Activated CD8-positive, alpha-beta memory T cell treated with anti-CD3 and anti-CD28 coated beads, Interleukin-2, amount 50 U/mL, for 48 hours (primary cell): ENCODE results near the gene RNF149.

Experiments
- DNase-seq: peaks from one replicate; pipeline ENCODE4 v3.0.0-alpha.2; 2020

Gene RNF149

DNA sequence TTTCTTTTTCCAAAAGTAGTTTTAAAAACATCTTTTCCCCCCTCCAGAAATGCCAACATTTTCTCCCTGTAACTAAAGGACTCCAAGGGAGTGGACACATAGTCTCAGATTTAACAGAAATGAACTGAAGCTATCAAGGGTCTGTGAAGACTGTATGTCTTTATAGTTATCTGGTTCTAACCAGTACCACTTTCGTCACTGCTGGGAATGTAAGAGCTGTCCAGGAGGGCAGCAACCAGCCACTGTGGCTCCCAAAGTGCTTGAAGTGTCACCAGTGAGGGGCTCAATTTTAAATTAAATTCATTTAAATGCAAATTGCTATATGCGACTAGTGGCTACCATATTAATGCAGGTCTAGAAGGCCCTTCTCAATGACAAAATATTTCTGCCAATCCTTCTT is 15.0 kb downstream of the RNF149 start:
- DNase-seq: no peak

DNA sequence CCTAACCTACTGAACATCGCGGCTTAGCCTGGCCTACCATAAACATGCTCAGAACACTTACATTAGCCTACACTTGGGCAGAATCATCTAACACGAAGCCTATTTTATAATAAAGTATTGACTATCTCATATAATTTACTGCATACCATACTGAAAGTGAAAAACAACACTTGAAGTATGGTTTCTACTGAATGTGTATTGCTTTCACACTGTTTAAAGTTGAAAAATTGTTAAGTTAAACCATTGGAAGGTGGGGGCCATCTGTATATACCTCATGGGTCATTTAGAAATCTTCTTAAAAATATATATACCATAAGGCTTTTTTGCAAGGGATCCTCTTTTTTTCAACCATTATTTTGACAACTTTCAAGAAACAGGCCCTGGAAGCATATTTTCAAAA is 16.5 kb downstream of the RNF149 start:
- no peak for DNase-seq

DNA sequence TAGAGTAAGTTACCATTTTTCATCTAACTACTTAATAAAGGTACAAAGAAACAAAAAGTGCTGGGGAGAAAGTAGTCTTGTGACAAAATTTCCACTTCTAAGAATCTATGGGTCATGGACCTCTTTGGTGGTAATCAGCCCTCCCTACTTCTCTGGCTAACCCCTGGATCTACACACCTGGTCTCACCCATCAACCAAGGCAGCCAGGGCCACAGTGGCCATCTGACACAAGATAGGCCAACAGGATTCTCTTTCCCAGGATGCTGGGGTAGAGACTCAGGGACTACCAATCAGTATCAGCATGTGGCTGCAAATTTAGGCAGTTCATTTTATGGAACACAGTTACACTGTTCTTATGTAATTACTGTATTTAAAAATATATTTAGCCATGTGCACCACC is 17.8 kb downstream of the RNF149 start:
- DNase-seq: no peak

DNA sequence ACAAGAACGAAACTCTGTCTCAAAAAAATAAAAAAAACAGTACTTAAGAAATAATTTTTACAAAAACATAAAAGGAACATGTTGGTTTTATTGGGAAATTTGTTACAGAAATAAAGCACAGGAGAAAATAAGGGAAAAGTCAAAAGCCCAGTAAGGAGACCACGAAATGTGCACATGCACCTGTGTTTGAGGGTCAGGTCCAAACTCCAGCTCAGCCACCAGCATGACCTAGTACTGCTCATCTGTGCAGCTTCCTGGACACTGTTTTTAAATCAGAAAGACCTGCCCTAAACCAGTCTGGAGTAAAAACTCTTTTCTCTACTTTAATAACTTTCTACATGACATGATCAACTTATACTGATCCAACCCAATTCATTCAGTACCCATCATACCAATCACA is 21.2 kb downstream of the RNF149 start:
- no peak for DNase-seq

DNA sequence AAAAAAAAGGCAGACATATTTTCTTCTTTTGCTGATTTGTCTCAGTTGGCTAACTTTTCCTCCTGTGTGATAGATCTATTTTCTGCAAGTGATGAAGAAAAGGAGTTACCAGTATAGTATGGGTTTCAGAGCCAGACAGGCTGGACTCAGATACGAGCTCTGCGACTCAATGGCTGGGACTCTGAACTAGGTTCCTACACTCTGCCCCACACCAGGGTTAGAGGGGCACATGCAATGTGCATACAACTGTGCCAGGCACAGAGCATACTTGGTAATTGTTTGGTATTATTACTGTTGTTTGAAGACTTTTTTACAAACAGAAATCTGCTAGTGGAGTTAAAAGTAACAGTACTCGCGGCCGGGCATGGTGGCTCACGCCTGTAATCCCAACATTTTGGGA is 21.8 kb downstream of the RNF149 start:
- no peak for DNase-seq

DNA sequence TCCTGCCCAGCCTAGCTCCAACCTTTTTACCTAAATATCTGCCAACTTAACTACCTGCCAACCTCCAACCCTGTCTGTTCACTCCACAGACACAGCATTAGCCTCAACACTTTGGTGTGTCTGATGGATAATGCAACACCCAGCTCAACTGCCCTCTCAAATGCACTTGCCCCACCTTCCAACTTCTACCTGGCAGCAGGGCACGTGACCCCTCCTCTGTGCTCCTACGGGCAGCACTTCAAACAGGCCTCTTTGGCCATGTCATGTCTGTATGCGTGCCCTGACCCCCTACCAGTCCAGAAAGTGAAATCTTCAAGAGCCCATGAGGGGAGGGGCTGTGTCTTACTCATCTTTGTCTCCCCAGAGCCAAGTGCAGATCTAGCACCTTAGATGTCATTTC is 25.5 kb downstream of the RNF149 start:
- DNase-seq: no peak

DNA sequence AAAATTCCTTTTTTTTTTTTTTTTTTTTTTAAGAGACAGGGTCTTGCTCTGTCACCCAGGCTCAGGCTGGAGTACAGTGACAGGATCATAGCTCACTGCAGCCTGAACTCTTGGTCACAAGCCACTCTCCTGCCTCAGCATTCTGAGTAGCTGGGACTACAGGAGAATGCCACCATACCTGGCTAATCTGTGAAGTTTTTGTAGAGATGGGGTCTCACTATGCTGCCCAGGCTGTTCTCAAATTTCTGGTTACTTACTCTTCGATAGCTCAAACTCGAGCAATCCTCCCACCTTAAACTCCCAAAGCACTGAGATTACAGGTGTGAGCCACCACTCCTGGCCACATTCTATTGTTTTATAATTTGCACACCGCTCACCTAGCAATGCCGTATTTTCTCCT is 27.0 kb downstream of the RNF149 start:
- no peak for DNase-seq

DNA sequence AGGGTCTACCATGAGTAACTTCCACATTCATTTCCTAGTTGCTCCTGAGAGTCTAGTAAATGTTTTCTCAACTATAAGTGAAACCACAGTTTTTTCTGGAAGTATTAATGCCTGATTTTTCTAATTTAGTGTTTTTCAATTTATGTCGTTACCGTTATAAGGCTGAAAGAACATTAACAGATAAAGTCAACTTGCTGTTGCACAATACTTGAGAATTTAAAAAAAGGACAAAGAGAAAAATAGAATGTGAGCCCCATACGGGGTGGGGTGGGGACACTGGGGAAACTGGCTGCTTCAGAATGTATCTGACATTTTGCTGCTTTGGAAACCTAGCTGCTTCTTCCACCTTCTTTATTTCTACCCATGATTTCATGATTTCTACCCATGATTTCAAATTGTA is 29.6 kb downstream of the RNF149 start:
- no peak for DNase-seq

DNA sequence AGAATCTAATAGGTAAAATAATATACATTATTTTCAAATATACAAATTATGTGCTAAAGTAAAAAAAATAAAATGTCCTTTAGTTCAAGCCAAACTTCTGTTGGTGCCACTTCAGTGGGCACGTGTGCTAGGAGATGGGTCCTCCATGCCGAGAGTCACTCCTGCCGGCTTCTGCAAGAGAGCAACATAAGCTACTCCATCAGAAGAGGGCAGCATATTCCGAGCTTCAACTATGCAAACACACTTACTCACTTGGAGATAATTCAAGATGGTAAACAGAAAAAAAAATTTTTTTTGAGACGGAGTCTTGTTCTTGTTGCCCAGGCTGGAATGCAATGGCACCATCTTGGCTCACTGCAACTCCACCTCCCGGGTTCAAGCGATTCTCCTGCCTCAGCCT is 31.4 kb downstream of the RNF149 start:
- no peak for DNase-seq

DNA sequence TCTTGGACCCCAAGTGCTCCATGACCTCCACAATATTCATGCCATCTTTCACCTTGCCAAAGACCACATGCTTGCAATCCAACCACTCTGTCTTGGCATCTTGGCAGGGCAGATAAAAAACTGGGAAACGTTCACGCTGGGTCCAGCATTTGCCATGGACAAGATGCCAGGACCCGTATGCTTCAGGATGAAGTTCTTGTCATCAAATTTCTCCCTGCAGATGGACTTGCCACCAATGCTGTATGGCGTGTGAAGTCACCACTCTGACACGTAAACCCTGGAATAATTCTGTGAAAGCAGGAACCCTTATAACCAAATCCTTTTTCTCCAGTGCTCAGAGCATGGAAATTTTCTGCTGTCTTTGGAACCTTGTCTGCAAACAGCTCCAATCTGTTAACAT is 34.4 kb downstream of the RNF149 start:
- DNase-seq: no peak

DNA sequence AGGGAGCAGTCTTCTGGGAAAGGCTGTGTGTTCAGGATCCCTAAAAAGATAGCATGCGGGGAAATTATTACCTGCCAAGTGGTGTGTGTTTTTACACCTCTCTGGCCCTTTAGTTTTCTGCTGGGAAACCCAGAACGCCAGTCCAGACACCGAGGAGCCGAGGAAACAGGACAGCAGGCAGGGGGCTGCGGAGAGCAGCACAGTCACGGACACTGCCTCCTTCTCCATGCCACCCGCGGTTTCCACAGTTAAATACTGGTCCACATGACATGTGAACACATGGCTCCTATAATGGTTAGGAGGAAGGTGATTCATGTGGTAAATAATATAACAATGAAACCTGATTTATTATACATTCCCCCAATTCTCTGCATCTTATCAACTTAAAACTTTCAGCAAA is 35.4 kb downstream of the RNF149 start:
- no peak for DNase-seq

DNA sequence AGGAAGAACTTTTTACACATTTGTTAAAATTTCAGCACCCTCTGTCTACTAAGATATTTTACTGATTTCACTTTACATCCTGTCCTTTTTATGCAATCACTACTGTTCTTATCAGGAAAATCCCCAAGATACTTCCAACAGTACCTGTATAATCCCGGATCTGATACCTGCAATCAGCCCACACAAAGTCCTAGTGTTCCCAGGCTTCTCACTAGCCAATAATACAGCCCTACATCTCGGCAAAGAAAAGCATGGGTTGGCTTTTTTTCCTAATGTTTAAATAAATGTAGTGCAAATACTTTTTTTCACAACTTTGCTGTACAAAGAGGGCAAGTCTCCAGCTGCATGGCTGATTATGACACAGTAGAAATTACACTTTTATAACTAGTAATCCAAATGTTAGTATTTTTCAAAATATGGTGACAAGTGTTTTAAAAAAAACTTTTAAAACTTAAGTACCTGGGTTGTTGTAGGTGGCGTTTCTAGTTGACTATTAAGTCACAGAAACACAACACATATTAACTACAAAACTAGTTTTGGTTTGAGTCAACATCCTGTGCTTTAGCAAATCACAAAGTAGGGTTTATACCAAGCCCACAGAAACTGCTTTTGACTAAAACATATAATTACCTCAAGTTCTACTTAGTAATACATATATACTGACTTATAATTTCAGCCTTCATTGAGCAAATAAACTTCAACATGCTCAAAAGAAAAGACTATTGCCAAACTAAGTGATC is 36.3 kb downstream of the RNF149 start:
- no peak for DNase-seq

DNA sequence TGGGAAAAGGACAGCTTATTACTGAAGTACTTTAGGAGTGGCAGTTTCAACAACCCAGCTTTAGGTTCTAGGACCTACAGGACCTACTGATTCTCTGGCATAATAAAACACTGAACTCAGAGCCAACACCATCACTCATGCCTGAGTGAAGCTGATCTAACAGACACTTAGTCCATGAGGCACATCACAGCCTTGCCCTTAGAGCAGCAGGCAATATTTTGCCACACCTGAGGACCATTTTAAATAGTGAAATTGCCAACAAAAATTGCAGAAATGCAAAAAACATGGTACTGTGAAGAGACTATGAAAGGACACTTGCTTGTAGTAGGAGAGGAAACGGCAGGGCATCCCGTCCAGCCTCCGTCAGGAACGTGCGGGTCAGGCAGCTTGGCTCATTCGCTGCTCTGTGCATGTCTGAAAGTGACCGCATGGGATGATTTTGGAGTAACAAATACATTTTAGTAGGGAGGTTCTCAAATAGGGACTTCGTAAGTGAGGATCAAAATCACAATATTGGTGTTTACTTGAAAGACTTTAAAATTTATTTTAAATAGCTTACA is 37.7 kb downstream of the RNF149 start:
- DNase-seq: no peak

DNA sequence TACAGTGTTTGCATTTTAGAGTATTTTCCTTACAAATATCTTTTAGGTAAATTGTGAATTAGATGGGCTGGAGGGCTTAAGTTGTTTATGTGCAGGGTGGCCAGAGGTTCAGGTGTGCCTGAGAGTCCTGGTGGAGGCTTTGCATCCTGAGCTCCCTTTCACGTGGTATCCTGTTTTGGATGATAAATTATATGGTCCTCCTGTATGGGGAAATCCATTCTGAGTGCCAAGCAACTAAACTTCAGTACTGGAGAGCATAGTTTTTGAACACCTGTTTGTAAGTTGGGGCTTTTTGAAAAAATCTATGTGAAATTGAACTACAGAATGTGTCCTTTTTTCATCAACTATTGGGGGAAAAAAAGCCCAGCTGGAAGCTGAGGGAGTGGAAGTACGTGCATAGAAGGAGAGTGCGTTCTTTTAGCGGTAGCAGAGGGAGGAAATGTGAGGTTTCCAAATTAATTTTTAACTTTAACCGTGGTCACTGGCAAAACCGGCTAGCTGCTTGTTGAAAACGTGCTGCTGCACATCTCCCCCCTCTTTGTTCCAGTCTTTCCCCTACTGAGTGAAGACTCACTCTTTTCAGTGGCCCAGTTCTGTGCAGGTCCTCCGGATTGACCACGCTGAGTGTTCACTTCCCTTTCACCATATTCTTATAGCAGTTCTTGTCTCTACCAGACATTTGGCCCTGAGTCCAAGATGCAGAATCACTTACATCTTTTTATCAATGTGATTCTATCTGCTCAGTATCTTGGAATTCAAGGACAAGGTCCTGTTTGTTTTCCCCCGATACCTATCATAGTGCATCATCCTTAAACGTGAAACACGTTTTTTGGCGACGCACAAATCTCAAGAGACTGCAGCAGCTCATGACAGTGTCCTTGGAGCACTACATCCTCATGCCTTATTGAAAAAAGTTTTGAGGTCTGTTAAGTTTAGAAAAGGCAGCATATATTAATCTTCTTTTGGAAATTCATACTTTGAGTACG is 40.5 kb downstream of the RNF149 start:
- DNase-seq: no peak

DNA sequence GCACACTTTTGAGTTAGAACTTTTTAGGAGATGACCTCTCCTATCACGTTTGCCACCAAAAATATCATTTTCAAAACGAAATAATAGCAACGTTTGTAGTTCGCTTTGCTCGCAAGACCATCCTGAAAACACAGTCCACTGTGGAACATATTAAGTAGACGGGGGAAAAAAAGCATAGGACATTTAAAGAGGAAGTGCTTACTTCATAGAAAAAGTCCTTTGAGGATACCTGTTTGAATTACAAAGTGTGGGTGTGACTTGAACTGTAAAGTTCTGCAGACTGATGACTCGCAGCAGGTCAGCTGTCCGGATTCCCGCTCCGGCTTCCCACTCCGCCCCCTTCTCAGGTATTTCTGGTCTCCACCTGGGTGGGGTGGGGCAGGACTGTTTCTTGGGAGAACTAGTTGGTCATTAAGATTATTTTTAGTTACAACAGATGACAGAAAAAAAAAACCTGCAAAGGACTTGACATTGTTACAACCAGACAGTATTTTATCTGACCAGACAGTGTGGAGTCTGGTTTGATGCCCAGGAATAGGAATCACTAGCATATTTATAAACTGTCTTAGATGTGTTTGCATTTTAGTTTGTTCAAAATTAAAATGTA is 42.5 kb downstream of the RNF149 start:
- no peak for DNase-seq

DNA sequence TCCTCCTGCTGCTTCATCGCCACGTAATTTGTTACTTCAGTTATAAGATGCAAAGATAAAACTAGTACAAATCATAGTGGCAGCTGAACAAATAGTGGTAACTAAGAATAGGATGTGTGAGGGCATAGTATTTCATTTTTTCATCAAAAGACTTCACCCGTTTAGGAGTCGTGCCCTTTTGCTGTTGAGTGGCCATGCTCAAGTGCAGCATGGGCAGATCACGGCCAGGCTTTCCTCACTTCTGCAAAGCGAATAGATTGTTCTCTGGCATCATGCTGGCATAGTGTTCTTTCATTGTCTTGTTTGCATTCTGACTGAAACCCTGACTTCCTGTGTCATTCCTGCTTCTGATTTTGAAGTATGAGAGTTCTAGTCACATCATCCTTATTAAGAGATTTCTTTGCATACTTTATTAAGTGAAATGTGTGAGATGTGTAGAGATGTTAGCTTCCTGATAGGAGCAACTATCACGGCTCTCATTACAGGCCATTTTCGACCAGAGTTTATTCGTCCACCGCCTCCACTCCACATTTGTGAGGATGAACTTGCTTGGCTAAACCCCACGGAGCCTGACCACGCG is 44.1 kb downstream of the RNF149 start:
- no peak for DNase-seq

DNA sequence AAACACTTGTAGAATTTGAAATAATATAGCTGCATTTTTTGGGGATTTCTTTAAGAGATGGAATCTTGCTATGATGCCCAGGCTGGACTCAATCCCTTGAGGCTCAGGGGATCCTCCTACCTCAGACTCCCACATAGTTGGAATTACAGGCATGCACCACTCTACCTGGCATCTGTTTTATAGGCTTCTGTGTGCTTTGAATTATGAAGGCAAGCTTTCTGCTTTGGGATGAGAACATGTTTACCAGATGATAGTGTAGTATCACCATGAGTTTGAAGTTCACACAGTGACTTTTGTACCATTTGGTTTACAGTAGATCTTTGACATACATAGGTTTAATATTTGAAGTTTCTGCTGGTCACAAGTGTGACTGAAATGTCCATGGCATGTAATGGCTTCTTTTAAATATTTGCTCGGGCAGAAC is 45.1 kb downstream of the RNF149 start:
- no peak for DNase-seq

DNA sequence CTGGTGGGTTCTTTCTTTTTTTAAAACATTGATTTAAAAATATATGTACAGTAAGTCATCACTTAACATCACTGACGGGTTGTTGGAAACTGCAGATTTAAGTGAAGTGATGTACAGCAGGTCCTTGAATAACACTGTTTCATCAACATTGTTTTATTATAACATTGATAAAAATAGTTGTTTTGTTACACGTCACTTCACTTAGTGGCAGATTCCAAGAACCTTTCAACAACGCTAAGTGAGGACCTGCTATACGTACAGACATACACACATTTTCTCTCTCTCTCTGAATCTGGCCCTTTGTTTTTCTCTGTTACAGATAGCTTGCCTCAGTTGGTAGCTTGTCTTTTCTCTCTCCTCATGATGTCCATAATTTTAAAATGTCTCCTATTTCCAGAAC is 46.4 kb downstream of the RNF149 start:
- DNase-seq: no peak

DNA sequence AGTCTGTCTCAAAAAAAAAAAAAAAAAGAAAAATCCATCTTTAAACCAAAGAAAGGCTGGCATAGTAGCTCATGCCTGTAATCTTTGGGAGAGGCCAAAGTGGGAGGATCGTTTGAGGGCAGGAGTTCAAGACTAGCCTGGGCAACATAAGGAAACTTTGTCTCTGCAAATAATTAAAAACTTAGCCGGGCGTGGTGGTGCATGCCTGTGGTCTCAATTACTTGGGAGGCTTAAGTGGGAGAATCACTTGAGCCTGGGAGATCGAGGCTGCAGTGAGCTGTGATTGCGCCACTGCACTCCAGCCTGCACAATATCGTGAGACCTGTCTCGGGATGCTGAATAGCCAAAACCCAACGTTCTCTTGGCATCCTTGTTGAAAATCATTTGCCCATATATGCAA is 49.7 kb downstream of the RNF149 start:
- DNase-seq: no peak

DNA sequence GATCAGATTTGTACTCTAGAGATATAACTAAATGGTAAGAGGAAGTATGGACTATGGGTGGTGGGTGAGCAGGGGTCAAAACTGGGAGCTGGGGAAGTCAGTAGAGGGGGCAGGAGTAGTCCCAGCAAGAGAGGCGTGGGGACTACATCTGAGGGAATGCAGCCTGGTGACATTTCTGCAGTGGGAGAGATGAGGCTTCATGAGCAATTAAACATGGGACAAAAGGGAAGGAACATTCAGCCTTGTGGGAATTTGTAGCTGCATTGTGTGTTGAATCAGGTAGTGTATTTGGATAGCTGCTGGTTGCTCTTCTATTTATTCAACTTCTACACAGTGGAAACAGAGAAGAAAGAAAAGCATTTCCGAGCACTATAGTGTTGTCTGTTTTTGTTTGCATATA is 52.2 kb downstream of the RNF149 start:
- no peak for DNase-seq

DNA sequence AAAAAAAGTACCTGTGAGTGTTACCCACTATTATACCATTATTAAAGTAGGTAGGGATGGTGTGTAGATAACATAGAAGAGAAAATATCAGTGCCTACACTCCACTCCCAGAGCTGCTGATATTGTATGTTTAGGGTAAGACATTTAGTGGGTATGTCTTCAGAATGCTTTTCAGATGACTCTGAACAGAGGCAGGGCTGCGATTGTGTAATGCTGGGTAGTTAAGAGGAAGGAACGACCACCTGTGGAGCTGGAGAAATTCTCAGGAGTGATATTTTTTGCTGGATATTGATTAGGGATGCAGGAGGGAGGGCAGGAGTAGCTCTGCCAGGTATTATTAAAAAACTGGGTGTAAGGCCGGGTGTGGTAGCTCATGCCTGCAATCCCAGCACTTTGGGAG is 53.0 kb downstream of the RNF149 start:
- no peak for DNase-seq

DNA sequence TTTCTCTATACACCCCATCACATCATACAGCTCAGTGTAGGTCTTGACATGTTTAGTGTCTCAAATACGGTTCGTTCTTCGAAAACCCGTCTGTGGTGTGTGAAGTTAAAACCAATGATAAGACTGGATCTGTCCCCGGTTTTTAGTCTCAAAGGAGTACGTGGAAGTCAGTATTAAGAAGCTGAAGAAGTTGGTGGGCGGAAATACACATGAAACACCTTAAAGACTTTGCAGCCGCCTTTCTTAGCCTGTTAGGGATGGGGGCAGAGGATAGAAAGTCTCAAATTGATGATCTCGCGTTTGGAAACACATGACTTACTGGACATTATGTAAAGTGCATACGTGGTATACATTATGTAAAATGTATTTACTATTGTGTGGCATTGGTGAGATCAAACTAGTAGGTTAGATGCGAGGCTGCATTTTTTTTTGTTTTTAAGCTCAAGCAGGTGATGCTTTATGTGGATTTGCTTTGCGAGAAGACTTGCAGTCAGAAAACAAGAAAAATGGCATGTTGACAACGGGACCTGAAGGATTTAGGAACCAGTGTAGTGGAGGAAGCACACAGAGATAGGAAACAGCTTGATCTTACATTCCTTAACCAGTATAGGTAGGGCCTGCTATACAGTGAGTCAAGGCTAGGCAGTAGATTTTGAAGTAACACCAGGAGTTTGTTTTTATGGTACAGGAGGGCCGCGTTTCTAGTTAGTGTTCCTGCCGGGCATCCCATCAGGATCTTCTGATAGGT is 54.6 kb downstream of the RNF149 start:
- no peak for DNase-seq
